Naive thymus-derived CD8-positive, alpha-beta T cell (primary cell): ENCODE data around the gene S1PR5. TPM values are rescaled to one million over a fixed set of nuclear protein-coding genes. Genes with fewer than 3 reads are reported as not detected.
A peak's percentile ranks its signal among the peaks of the same experiment; 100 is the strongest.
"Not testable (repeated sequence)": the region's sequence is repeated elsewhere in the genome, so short reads cannot be mapped to it uniquely, and the experiment has no call there.

Experiments used
- ATAC-seq, 2 donors: fragments of 150-1000 bp; cut with Tn5 transposase in 1 of 2; sonication (Bioruptor Pico), chemical (Tn5 transposase) in 1 of 2; 1 replicate in 1 of 2; 2 replicates in 1 of 2; pipeline ENCODE4 v1.10.0; 2021; ENCODE audit warnings: mild to moderate bottlenecking in 2 of 2, moderate library complexity in 2 of 2
- POLR2A ChIA-PET: fragments of 350-600 bp; sonication (Branson Sonifier 250); formaldehyde crosslinking; loops from one replicate; lab custom pipeline; 2021; ENCODE audit warnings: antibody characterized with exemption; lab: Charles Lee
- DNase-seq, 10 donors: peaks; one replicate each; pipeline versions ENCODE4 v3.0.0 to v3.0.0-alpha.2; 2020 to 2022
- H3K27ac Mint-ChIP-seq, 10 donors: one replicate each; pipeline ENCODE4 v1.8.0; 2020 to 2022; ENCODE audit warnings: mild to moderate bottlenecking in 10 of 10, mixed read lengths in 10 of 10, moderate library complexity in 4 of 10, inconsistent platforms in 1 of 10
- H3K27me3 Mint-ChIP-seq, 5 donors: one replicate each; pipeline ENCODE4 v1.8.0; 2021 to 2022; ENCODE audit warnings: mixed read lengths in 5 of 5
- H3K36me3 Mint-ChIP-seq, 3 donors: one replicate each; pipeline ENCODE4 v1.8.0; 2020 to 2022; ENCODE audit warnings: mixed read lengths in 3 of 3, mild to moderate bottlenecking in 2 of 3, inconsistent platforms in 1 of 3
- H3K4me1 Mint-ChIP-seq, 4 donors: one replicate each; pipeline ENCODE4 v1.8.0; 2021 to 2022; ENCODE audit warnings: mixed read lengths in 4 of 4
- H3K4me3 Mint-ChIP-seq, 10 donors: one replicate each; pipeline ENCODE4 v1.8.0; 2020 to 2022; ENCODE audit warnings: mild to moderate bottlenecking in 10 of 10, mixed read lengths in 10 of 10, moderate library complexity in 6 of 10, inconsistent platforms in 1 of 10
- H3K9me3 Mint-ChIP-seq, 9 donors: one replicate each; pipeline ENCODE4 v1.8.0; 2020 to 2022; ENCODE audit warnings: mixed read lengths in 9 of 9, mild to moderate bottlenecking in 3 of 9, inconsistent platforms in 1 of 9, moderate library complexity in 1 of 9
- polyA plus RNA-seq, 3 donors: library from polyadenylated mRNA; unstranded; fragments of 300-500 nt; fragmentation: Illumina TruSeq; gene quantifications; one replicate each; pipeline ENCODE4 v1.2.3, GENCODE V29; 2021
- total RNA-seq, 8 experiments: library from RNA in 2 of 8; stranded (reverse) in 2 of 8; gene quantifications; one replicate each; pipeline ENCODE4 v1.2.3 and lab custom pipeline; 2021 to 2026

Gene S1PR5
- total and polyA plus RNA-seq, 5 experiments from 2014 or later = 0.81 to 77.2 (median 0.99) TPM

- H3K27me3 Mint-ChIP-seq = peaks cover 3 to 12% (median 4%) of the 10 kb centered on the region in 5 donors
- peaks cover 0 to 12% (median 2%) of the 10 kb centered on the region in 3 donors for H3K36me3 Mint-ChIP-seq
- no peaks in the 10 kb centered on the region for H3K9me3 Mint-ChIP-seq
- peak within 1 kb of the TSS; percentile 79 to 92 (median 88) for H3K4me3 Mint-ChIP-seq
- DNase-seq (peak; percentile 76 to 90 (median 85)), ATAC-seq (peak; percentile 87)
- peak within 1 kb of the TSS; percentile 82 to 95 (median 91) for H3K27ac Mint-ChIP-seq
- POLR2A ChIA-PET = interaction anchor here (0.5 to 3.8 kb wide), 10 partner anchors 11 to 60 kb away, joined by 3 to 31 read pairs (median 6); partner anchors contain the start of gene KRI1
- peaks cover 8 to 27% (median 16%) of the 10 kb centered on the region in 4 donors for H3K4me1 Mint-ChIP-seq
Measured at GRCh38 chr19:10543420-10544241, 26.4 kb upstream of the S1PR5 start, which contains the start of gene ATG4D. Gene ATG4D (plus strand): TSS chr19:10543904. CDS start chr19:10544091, 187 bp downstream.

GRCh38 chr19:10543059-10543419, 25.8 kb upstream of the S1PR5 start:
- H3K4me1 Mint-ChIP-seq = peaks cover 7 to 27% (median 16%) of the 10 kb centered on the region in 4 donors
- POLR2A ChIA-PET = interaction anchor here (0.5 to 3.8 kb wide), 12 partner anchors 11 to 110 kb away, joined by 3 to 31 read pairs (median 4); partner anchors contain the start of gene KRI1
- peaks cover 0 to 6% (median 0%) of the 10 kb centered on the region in 3 donors for H3K36me3 Mint-ChIP-seq
- H3K4me3 Mint-ChIP-seq = peak overlapping the region; percentile 76 to 89 (median 80)
- DNase-seq (no peak), ATAC-seq (no peak)
- no peaks in the 10 kb centered on the region for H3K9me3 Mint-ChIP-seq
- peaks cover 3 to 15% (median 7%) of the 10 kb centered on the region in 5 donors for H3K27me3 Mint-ChIP-seq
- H3K27ac Mint-ChIP-seq = peak overlapping the region; percentile 6 to 91 (median 87)

- not testable (repeated sequence) for H3K36me3 Mint-ChIP-seq, H3K9me3 Mint-ChIP-seq, ATAC-seq, DNase-seq, H3K4me1 Mint-ChIP-seq
- H3K27me3 Mint-ChIP-seq = peaks cover 5 to 19% (median 10%) of the 10 kb centered on the region in 5 donors
- POLR2A ChIA-PET = interaction anchor here (0.5 to 1.0 kb wide), 3 partner anchors 13 to 57 kb away, joined by 3 read pairs; no protein-coding TSS in a partner anchor
- H3K27ac Mint-ChIP-seq = peak overlapping the region in 1 of 10 donors; percentile 16
- H3K4me3 Mint-ChIP-seq = peak overlapping the region in 1 of 10 donors; percentile 50
Measured at GRCh38 chr19:10539016-10539415, 21.8 kb upstream of the S1PR5 start.

GRCh38 chr19:10538204-10538983, 21.1 kb upstream of the S1PR5 start:
- H3K27me3 Mint-ChIP-seq = peaks cover 5 to 19% (median 10%) of the 10 kb centered on the region in 5 donors
- peaks cover 3 to 9% (median 6%) of the 10 kb centered on the region in 4 donors for H3K4me1 Mint-ChIP-seq
- no peaks in the 10 kb centered on the region for H3K36me3 Mint-ChIP-seq
- H3K27ac Mint-ChIP-seq = peak overlapping the region in 1 of 10 donors; percentile 16
- peak overlapping the region in 1 of 10 donors; percentile 50 for H3K4me3 Mint-ChIP-seq
- no peaks in the 10 kb centered on the region for H3K9me3 Mint-ChIP-seq
- DNase-seq (no peak), ATAC-seq (no peak)
- POLR2A ChIA-PET = interaction anchor here (0.6 to 1.0 kb wide), 2 partner anchors 14 to 314 kb away, joined by 3 to 7 read pairs; no protein-coding TSS in a partner anchor

- Mint-ChIP-seq H3K36me3 (no peaks in the 10 kb centered on the region), H3K4me1 (peaks cover 0 to 5% (median 4%) of the 10 kb centered on the region in 4 donors), H3K9me3 (no peaks in the 10 kb centered on the region), H3K27ac (no peak overlapping the region), H3K27me3 (peaks cover 5 to 19% (median 10%) of the 10 kb centered on the region in 5 donors), H3K4me3 (no peak overlapping the region)
- ATAC-seq = no peak
- no peak for DNase-seq
- POLR2A ChIA-PET = interaction anchor here (0.6 kb wide), 1 partner anchor 314 kb away, joined by 7 read pairs; no protein-coding TSS in a partner anchor
Measured at GRCh38 chr19:10537668-10538067, 20.4 kb upstream of the S1PR5 start.

- Mint-ChIP-seq H3K36me3 (no peaks in the 10 kb centered on the region), H3K27me3 (peaks cover 5 to 19% (median 10%) of the 10 kb centered on the region in 5 donors), H3K9me3 (no peaks in the 10 kb centered on the region), H3K4me1 (peaks cover 0 to 4% (median 2%) of the 10 kb centered on the region in 4 donors), H3K27ac (no peak overlapping the region), H3K4me3 (no peak overlapping the region)
- ATAC-seq = no peak
- POLR2A ChIA-PET = no interaction called here
- no peak for DNase-seq
Measured at GRCh38 chr19:10535613-10536012, 18.4 kb upstream of the S1PR5 start.

- H3K9me3 Mint-ChIP-seq = no peaks in the 10 kb centered on the region
- H3K27ac Mint-ChIP-seq = no peak overlapping the region
- no peaks in the 10 kb centered on the region for H3K36me3 Mint-ChIP-seq
- ATAC-seq (no peak), DNase-seq (no peak)
- POLR2A ChIA-PET = interaction anchor here (0.7 to 0.8 kb wide), 3 partner anchors 30 to 427 kb away, joined by 3 to 4 read pairs (median 3); partner anchors contain the start of genes KEAP1 and SMARCA4
- no peak overlapping the region for H3K4me3 Mint-ChIP-seq
- peaks cover 0 to 3% (median 2%) of the 10 kb centered on the region in 4 donors for H3K4me1 Mint-ChIP-seq
- peaks cover 1 to 9% (median 6%) of the 10 kb centered on the region in 5 donors for H3K27me3 Mint-ChIP-seq
Measured at GRCh38 chr19:10533646-10534386, 16.6 kb upstream of the S1PR5 start.

GRCh38 chr19:10532457-10532856, 15.2 kb upstream of the S1PR5 start:
- H3K27me3 Mint-ChIP-seq = peaks cover 0 to 4% (median 2%) of the 10 kb centered on the region in 5 donors
- no peaks in the 10 kb centered on the region for H3K9me3 Mint-ChIP-seq
- POLR2A ChIA-PET = no interaction called here
- H3K27ac Mint-ChIP-seq = peak overlapping the region in 3 of 10 donors; percentile 5 to 25 (median 13)
- no peak for ATAC-seq
- DNase-seq = no peak
- H3K4me3 Mint-ChIP-seq = no peak overlapping the region
- H3K4me1 Mint-ChIP-seq = peaks cover 0 to 3% (median 0%) of the 10 kb centered on the region in 4 donors
- H3K36me3 Mint-ChIP-seq = no peaks in the 10 kb centered on the region

- not testable (repeated sequence) for H3K4me3 Mint-ChIP-seq
- POLR2A ChIA-PET = interaction anchor here (0.7 kb wide), 1 partner anchor 16 kb away, joined by 4 read pairs; no protein-coding TSS in a partner anchor
Measured at GRCh38 chr19:10526887-10527286, 9.6 kb upstream of the S1PR5 start.

GRCh38 chr19:10525636-10526035, 8.4 kb upstream of the S1PR5 start:
- no peaks in the 10 kb centered on the region for H3K36me3 Mint-ChIP-seq
- peaks cover 0 to 5% (median under 1%) of the 10 kb centered on the region in 4 donors for H3K4me1 Mint-ChIP-seq
- no peak overlapping the region for H3K4me3 Mint-ChIP-seq
- ATAC-seq = no peak
- H3K27ac Mint-ChIP-seq = no peak overlapping the region
- H3K9me3 Mint-ChIP-seq = no peaks in the 10 kb centered on the region
- POLR2A ChIA-PET = interaction anchor here (0.7 kb wide), 1 partner anchor 35 kb away, joined by 4 read pairs; no protein-coding TSS in a partner anchor
- no peak for DNase-seq
- H3K27me3 Mint-ChIP-seq = no peaks in the 10 kb centered on the region

More at GRCh38 chr19:10526887-10527286, 9.6 kb upstream of the S1PR5 start:
- not testable (repeated sequence) for H3K27me3 Mint-ChIP-seq, ATAC-seq, H3K36me3 Mint-ChIP-seq, H3K4me1 Mint-ChIP-seq, H3K9me3 Mint-ChIP-seq, DNase-seq, H3K27ac Mint-ChIP-seq

- Mint-ChIP-seq H3K4me1 (peaks cover 8 to 24% (median 14%) of the 10 kb centered on the region in 4 donors), H3K27ac (peak overlapping the region in 3 of 10 donors; percentile 36 to 89 (median 51)), H3K27me3 (peaks cover 8 to 22% (median 15%) of the 10 kb centered on the region in 5 donors), H3K36me3 (no peaks in the 10 kb centered on the region), H3K4me3 (peak overlapping the region in 2 of 10 donors; percentile 19 to 50), H3K9me3 (no peaks in the 10 kb centered on the region)
- ATAC-seq (peak in 1 of 2 donors; percentile 12), DNase-seq (no peak)
- POLR2A ChIA-PET = interaction anchor here (0.6 to 0.7 kb wide), 3 partner anchors 18 to 186 kb away, joined by 3 to 5 read pairs (median 4); no protein-coding TSS in a partner anchor
Measured at GRCh38 chr19:10523135-10523636, 5.9 kb upstream of the S1PR5 start.
